Colonic mucosa (tissue), 4 donors: ENCODE results near the gene LRP1B. TPM values are rescaled to one million over a fixed set of nuclear protein-coding genes. Genes with fewer than 3 reads are reported as not detected.

Experiments used
- DNase-seq: peaks from one replicate; pipeline ENCODE4 v3.0.0-alpha.2; 2020
- H3K27ac ChIP-seq: fragments of 200-600 bp; one replicate; pipeline ENCODE4 v1.8.0; 2021
- H3K27me3 ChIP-seq: fragments of 200-600 bp; one replicate; pipeline ENCODE4 v1.8.0; 2021
- H3K36me3 ChIP-seq: fragments of 200-600 bp; one replicate; pipeline ENCODE4 v1.8.0; 2021
- H3K4me1 ChIP-seq: fragments of 200-600 bp; one replicate; pipeline ENCODE4 v1.8.0; 2021; ENCODE audit warnings: mild to moderate bottlenecking
- H3K4me3 ChIP-seq: fragments of 200-600 bp; one replicate; pipeline ENCODE4 v1.8.0; 2021
- H3K9ac ChIP-seq, 2 donors: one replicate each; pipeline ENCODE4 v1.7.0; 2013; ENCODE audit warnings: control low read depth in 2 of 2, low read depth in 2 of 2, low read length in 2 of 2
- H3K9me3 ChIP-seq: fragments of 200-600 bp; one replicate; pipeline ENCODE4 v1.8.0; 2021
- CTCF ChIP-seq: fragments of 200-600 bp; IDR thresholded peaks from one replicate; pipeline ENCODE4 v1.8.0; 2022; ENCODE audit warnings: antibody characterized with exemption, mild to moderate bottlenecking
- intact Hi-C: fragments of 100-400 bp; cut with DNase I; formaldehyde crosslinking; loops from one replicate; pipeline ENCODE4 v1.14.1; 2022
- total RNA-seq, 2 donors: library from RNA; stranded (reverse); fragmentation: NEBNext Ultra II Directional in 1 of 2; extraction: Animal tissue kit (Norgen Biotek cat#: 25700) in 1 of 2; gene quantifications; one replicate each; pipeline ENCODE4 v1.2.1, GENCODE V29; 2021
- donor health status: healthy.
- donor health status: DM: no; HTN: no; CAD: no.
- donor health status: DM: no; HTN: no; CAD: no.

The LRP1B gene
- total RNA-seq, 2 donors from 2014 or later = 0.10 to 0.19 TPM

- Histone ChIP-seq H3K4me1 (no peaks in the 10 kb centered on the region), H3K9ac (no peak overlapping the region), H3K9me3 (no peaks in the 10 kb centered on the region), H3K27me3 (no peaks in the 10 kb centered on the region), H3K27ac (no peak overlapping the region), H3K36me3 (no peaks in the 10 kb centered on the region), H3K4me3 (no peak overlapping the region)
- TF ChIP-seq CTCF = no peak
- intact Hi-C loops = no loop called here
- no peak for DNase-seq
Measured at GRCh38 chr2:142038826-142039225, 92.0 kb downstream of the LRP1B start.

GRCh38 chr2:142037744-142038143 lies 93.1 kb downstream of the LRP1B start:
- no peak overlapping the region for H3K27ac ChIP-seq

DNA sequence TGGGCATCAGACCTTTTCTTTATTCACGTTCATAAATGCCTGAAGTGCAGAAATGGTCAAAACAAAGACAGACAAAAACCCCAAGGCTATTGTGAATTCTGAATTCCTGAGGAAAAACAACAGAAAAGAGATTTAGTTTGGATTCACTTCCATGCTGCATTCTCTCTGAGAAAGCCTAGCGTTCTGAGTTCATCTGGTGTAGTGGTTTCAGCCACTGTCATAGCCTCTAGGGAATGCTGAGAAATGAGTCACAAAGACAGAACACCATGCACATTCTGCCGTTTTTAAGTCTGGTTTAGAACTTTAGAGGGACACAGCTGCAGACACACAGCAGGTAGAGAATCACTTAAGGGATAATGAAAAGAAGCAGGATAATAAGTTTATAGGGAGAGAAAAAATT lies 93.8 kb downstream of the LRP1B start:
- no peak for TF ChIP-seq CTCF
- Histone ChIP-seq H3K9ac (no peak overlapping the region), H3K4me1 (no peaks in the 10 kb centered on the region), H3K27me3 (no peaks in the 10 kb centered on the region), H3K36me3 (no peaks in the 10 kb centered on the region), H3K4me3 (no peak overlapping the region), H3K27ac (no peak overlapping the region), H3K9me3 (no peaks in the 10 kb centered on the region)
- intact Hi-C loops = no loop called here
- no peak for DNase-seq

More at GRCh38 chr2:142037744-142038143, 93.1 kb downstream of the LRP1B start:
- Histone ChIP-seq H3K4me3 (no peak overlapping the region), H3K9ac (no peak overlapping the region), H3K9me3 (no peaks in the 10 kb centered on the region), H3K27me3 (no peaks in the 10 kb centered on the region), H3K4me1 (no peaks in the 10 kb centered on the region), H3K36me3 (no peaks in the 10 kb centered on the region)
- TF ChIP-seq CTCF = no peak
- intact Hi-C loops = no loop called here
- no peak for DNase-seq

DNA sequence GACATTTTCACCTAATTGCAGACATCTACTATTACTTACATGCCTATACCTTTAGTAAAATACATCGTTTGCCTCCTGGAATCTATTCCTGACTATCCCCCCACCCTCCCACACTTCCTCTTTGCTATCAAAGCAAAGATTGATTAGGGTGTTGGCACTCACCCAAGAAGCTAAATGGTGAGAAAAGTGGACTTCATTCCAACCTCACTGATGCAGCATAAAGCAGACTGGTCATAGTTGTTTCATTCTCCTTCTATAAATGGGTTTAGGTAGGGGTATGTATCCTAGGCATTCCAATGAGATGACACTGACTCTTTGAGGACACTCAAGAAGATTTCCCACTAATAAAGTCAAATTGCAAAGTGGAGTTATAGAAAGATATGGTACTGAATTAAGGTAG lies 97.4 kb downstream of the LRP1B start:
- H3K27me3 ChIP-seq = no peaks in the 10 kb centered on the region
- TF ChIP-seq CTCF = no peak
- intact Hi-C loops = no loop called here

GRCh38 chr2:142031656-142032055 lies 99.2 kb downstream of the LRP1B start:
- Histone ChIP-seq H3K9me3 (no peaks in the 10 kb centered on the region), H3K27me3 (no peaks in the 10 kb centered on the region), H3K4me3 (no peak overlapping the region), H3K4me1 (no peaks in the 10 kb centered on the region), H3K27ac (no peak overlapping the region), H3K36me3 (no peaks in the 10 kb centered on the region), H3K9ac (no peak overlapping the region)
- TF ChIP-seq CTCF = no peak
- intact Hi-C loops = no loop called here
- DNase-seq = no peak

More for the DNA sequence above, 97.4 kb downstream of the LRP1B start:
- Histone ChIP-seq H3K9ac (no peak overlapping the region), H3K4me3 (no peak overlapping the region), H3K9me3 (no peaks in the 10 kb centered on the region), H3K4me1 (no peaks in the 10 kb centered on the region), H3K27ac (no peak overlapping the region), H3K36me3 (no peaks in the 10 kb centered on the region)
- DNase-seq = no peak

GRCh38 chr2:142030735-142031134 lies 100.1 kb downstream of the LRP1B start:
- H3K27me3 ChIP-seq = no peaks in the 10 kb centered on the region
- TF ChIP-seq CTCF = no peak
- no peak for DNase-seq
- no peak overlapping the region for H3K9ac ChIP-seq
- H3K27ac ChIP-seq = no peak overlapping the region
- intact Hi-C loops = no loop called here
- H3K9me3 ChIP-seq = no peaks in the 10 kb centered on the region
- H3K4me1 ChIP-seq = no peaks in the 10 kb centered on the region
- no peak overlapping the region for H3K4me3 ChIP-seq
- H3K36me3 ChIP-seq = no peaks in the 10 kb centered on the region
